ENCODE data around the gene HACE1.
"Not testable (repeated sequence)": the region's sequence is repeated elsewhere in the genome, so short reads cannot be mapped to it uniquely, and the experiment has no call there.

HACE1 gene

GRCh38 chr6:104816125-104816524 is 43.6 kb downstream of the HACE1 start:
- no peak overlapping the region for H3K4me3 ChIP-seq (ENCODE audit: low read depth, low read length)
- TF ChIP-seq CTCF (conservative IDR thresholded peaks at IDR 0.05; ENCODE audit: low read depth, low read length), result no peak
- DNase-seq (ENCODE audit: low read depth), result no peak

GRCh38 chr6:104814743-104815142 is 45.0 kb downstream of the HACE1 start:
- DNase-seq (ENCODE audit: low read depth), result no peak
- no peak for TF ChIP-seq CTCF (conservative IDR thresholded peaks at IDR 0.05; ENCODE audit: low read depth, low read length)
- H3K4me3 ChIP-seq (ENCODE audit: low read depth, low read length), result no peak overlapping the region

GRCh38 chr6:104813552-104813951 is 46.2 kb downstream of the HACE1 start:
- H3K4me3 ChIP-seq (ENCODE audit: low read depth, low read length), result no peak overlapping the region
- TF ChIP-seq CTCF (conservative IDR thresholded peaks at IDR 0.05; ENCODE audit: low read depth, low read length), result no peak
- no peak for DNase-seq (ENCODE audit: low read depth)

- H3K4me3 ChIP-seq (ENCODE audit: low read depth, low read length), result no peak overlapping the region
- DNase-seq (ENCODE audit: low read depth), result no peak
- no peak for TF ChIP-seq CTCF (conservative IDR thresholded peaks at IDR 0.05; ENCODE audit: low read depth, low read length)
Observed at GRCh38 chr6:104809116-104809515, 50.6 kb downstream of the HACE1 start.

- DNase-seq (ENCODE audit: low read depth); H3K4me3 ChIP-seq (ENCODE audit: low read depth, low read length): not testable (repeated sequence)
Observed at GRCh38 chr6:104805335-104805734, 54.4 kb downstream of the HACE1 start.

GRCh38 chr6:104799134-104799657 is 60.5 kb downstream of the HACE1 start:
- TF ChIP-seq CTCF (conservative IDR thresholded peaks at IDR 0.05; ENCODE audit: low read depth, low read length), result no peak
- no peak for DNase-seq (ENCODE audit: low read depth)
- no peak overlapping the region for H3K4me3 ChIP-seq (ENCODE audit: low read depth, low read length)

- no peak for DNase-seq (ENCODE audit: low read depth)
- no peak overlapping the region for H3K4me3 ChIP-seq (ENCODE audit: low read depth, low read length)
- TF ChIP-seq CTCF (conservative IDR thresholded peaks at IDR 0.05; ENCODE audit: low read depth, low read length), result no peak
Observed at GRCh38 chr6:104796031-104796785, 63.5 kb downstream of the HACE1 start.
